Heart left ventricle (tissue), 13 donors: ENCODE results near the gene ALK.

Source experiments
- POLR2A ChIP-seq, 2 donors: fragments of 450-650 bp; IDR thresholded peaks; one replicate each; pipeline ENCODE4 v1.6.1; 2017; ENCODE audit warnings: antibody characterized with exemption in 2 of 2, mild to moderate bottlenecking in 2 of 2, moderate library complexity in 2 of 2
- TF ChIP-seq, protein P1 (sequence below), 12 donors: fragments of 200-600 bp; sonication (generic) in 4 of 12; IDR thresholded peaks; one replicate each; pipeline versions ENCODE4 v1.5.0 to v1.8.0; 2018 to 2022; ENCODE audit warnings: antibody characterized with exemption in 12 of 12, mild to moderate bottlenecking in 5 of 12
- donor health status: ischemic (EF 13 %, LVEDD 7.1; RV severe dilation, severe dysfunction).
- donor health status: DM: no; HTN: yes; CAD: no.
- donor health status: DM: no; HTN: no; CAD: no.
- donor health status: ischemic (EF 25% LVEDD 6.9; RV normal size, moderate dysfunction).
- donor health status: ischemic (EF 25% LVEDD 5.7; RV mildly dilated, moderate dysfunction).
- donor health status: ischemic (EF 35%, LVEDD 5.7; RV mildly dilated, moderate dysfunction).
- donor health status: nonischemic (EF 11% LVEDD 7.7; RV severe dilation, severe dysfunction).
- donor health status: DM: yes; HTN: yes; CAD: no.
- donor health status: PGD.
- donor health status: ischemic (EF 29% LVEDD 5.4; RV normal size, mild dysfunction).
- donor health status: nonischemic (EF 23%, LVEDD 6.1; RV moderate dilation, normal function).

DNA sequence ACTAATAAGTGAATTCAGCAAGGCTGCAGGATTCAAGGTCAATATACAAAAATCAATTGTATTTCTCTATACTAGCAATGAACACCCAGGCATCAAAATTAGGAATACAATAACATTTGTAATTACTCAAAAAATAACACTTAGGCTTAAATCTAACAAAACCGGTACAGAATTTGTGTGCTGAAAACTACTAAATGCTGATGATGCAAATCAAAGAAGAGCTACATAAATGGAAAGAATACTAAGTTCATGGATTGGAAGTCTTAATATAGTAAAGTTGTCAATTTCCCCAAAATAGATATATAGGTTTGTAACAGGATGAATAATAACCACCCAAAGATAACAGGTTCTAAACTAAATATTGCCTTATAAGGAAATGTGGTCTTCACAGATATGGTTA, 286.5 kb downstream of the ALK start:
- TF ChIP-seq, protein P1, sequence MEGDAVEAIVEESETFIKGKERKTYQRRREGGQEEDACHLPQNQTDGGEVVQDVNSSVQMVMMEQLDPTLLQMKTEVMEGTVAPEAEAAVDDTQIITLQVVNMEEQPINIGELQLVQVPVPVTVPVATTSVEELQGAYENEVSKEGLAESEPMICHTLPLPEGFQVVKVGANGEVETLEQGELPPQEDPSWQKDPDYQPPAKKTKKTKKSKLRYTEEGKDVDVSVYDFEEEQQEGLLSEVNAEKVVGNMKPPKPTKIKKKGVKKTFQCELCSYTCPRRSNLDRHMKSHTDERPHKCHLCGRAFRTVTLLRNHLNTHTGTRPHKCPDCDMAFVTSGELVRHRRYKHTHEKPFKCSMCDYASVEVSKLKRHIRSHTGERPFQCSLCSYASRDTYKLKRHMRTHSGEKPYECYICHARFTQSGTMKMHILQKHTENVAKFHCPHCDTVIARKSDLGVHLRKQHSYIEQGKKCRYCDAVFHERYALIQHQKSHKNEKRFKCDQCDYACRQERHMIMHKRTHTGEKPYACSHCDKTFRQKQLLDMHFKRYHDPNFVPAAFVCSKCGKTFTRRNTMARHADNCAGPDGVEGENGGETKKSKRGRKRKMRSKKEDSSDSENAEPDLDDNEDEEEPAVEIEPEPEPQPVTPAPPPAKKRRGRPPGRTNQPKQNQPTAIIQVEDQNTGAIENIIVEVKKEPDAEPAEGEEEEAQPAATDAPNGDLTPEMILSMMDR (IDR thresholded peaks at IDR 0.05) = no peak
- TF ChIP-seq POLR2A (IDR thresholded peaks at IDR 0.05) = no peak
